Stimulated activated memory B cell treated with anti-CD40 and anti-IgM and Interleukin-4, amounts not matched to agents 10 μg/mL and 1 μg/mL and 100 μg/mL, for 72 hours (primary cell): ENCODE data around the gene MPP2.
A peak's percentile ranks its signal among the peaks of the same experiment; 100 is the strongest.
"Not testable (repeated sequence)": the region's sequence is repeated elsewhere in the genome, so short reads cannot be mapped to it uniquely, and the experiment has no call there.

ENCODE experiments used
- ATAC-seq: fragments of 150-1000 bp; cut with Tn5 transposase; 2 replicates; pipeline ENCODE4 v1.10.0; 2021
- H3K27ac Mint-ChIP-seq: one replicate; pipeline ENCODE4 v1.8.0; 2022; ENCODE audit warnings: mild to moderate bottlenecking, mixed read lengths
- H3K27me3 Mint-ChIP-seq: one replicate; pipeline ENCODE4 v1.8.0; 2022; ENCODE audit warnings: mixed read lengths
- H3K36me3 Mint-ChIP-seq: one replicate; pipeline ENCODE4 v1.8.0; 2022; ENCODE audit warnings: mixed read lengths
- H3K4me1 Mint-ChIP-seq: one replicate; pipeline ENCODE4 v1.8.0; 2022; ENCODE audit warnings: mixed read lengths
- H3K4me3 Mint-ChIP-seq: one replicate; pipeline ENCODE4 v1.8.0; 2022; ENCODE audit warnings: mild to moderate bottlenecking, moderate library complexity, mixed read lengths
- H3K9me3 Mint-ChIP-seq: one replicate; pipeline ENCODE4 v1.8.0; 2022; ENCODE audit warnings: mixed read lengths

Gene MPP2

GRCh38 chr17:43857957-43858600 is 49.3 kb downstream of the MPP2 start:
- no peak overlapping the region for H3K4me3 Mint-ChIP-seq
- H3K36me3 Mint-ChIP-seq, result no peaks in the 10 kb centered on the region
- no peak for ATAC-seq
- no peak overlapping the region for H3K27ac Mint-ChIP-seq
- peaks cover 65% of the 10 kb centered on the region for H3K27me3 Mint-ChIP-seq
- H3K9me3 Mint-ChIP-seq, result no peaks in the 10 kb centered on the region
- peaks cover 5% of the 10 kb centered on the region for H3K4me1 Mint-ChIP-seq

- no peaks in the 10 kb centered on the region for H3K36me3 Mint-ChIP-seq
- H3K4me3 Mint-ChIP-seq, result no peak overlapping the region
- no peak overlapping the region for H3K27ac Mint-ChIP-seq
- no peak for ATAC-seq
- no peaks in the 10 kb centered on the region for H3K9me3 Mint-ChIP-seq
- H3K27me3 Mint-ChIP-seq, result peaks cover 65% of the 10 kb centered on the region
- H3K4me1 Mint-ChIP-seq, result peaks cover 5% of the 10 kb centered on the region
Observed at GRCh38 chr17:43857141-43857540, 50.2 kb downstream of the MPP2 start.

GRCh38 chr17:43856141-43856540 is 51.2 kb downstream of the MPP2 start:
- Mint-ChIP-seq H3K27me3 (peaks cover 74% of the 10 kb centered on the region), H3K36me3 (no peaks in the 10 kb centered on the region)

GRCh38 chr17:43855061-43855460 is 52.3 kb downstream of the MPP2 start:
- H3K4me1 Mint-ChIP-seq, result no peaks in the 10 kb centered on the region
- H3K9me3 Mint-ChIP-seq, result no peaks in the 10 kb centered on the region
- H3K36me3 Mint-ChIP-seq, result no peaks in the 10 kb centered on the region
- H3K27me3 Mint-ChIP-seq, result peaks cover 82% of the 10 kb centered on the region
- no peak overlapping the region for H3K27ac Mint-ChIP-seq
- H3K4me3 Mint-ChIP-seq, result no peak overlapping the region
- no peak for ATAC-seq

More at GRCh38 chr17:43856141-43856540, 51.2 kb downstream of the MPP2 start:
- ATAC-seq, result no peak
- Mint-ChIP-seq H3K4me3 (no peak overlapping the region), H3K9me3 (no peaks in the 10 kb centered on the region), H3K4me1 (peaks cover 1% of the 10 kb centered on the region), H3K27ac (no peak overlapping the region)

- ATAC-seq, result no peak
- no peaks in the 10 kb centered on the region for H3K36me3 Mint-ChIP-seq
- H3K27ac Mint-ChIP-seq, result no peak overlapping the region
- no peak overlapping the region for H3K4me3 Mint-ChIP-seq
- H3K9me3 Mint-ChIP-seq, result no peaks in the 10 kb centered on the region
- peaks cover 88% of the 10 kb centered on the region for H3K27me3 Mint-ChIP-seq
- H3K4me1 Mint-ChIP-seq, result no peaks in the 10 kb centered on the region
Observed at GRCh38 chr17:43854498-43854897, 52.8 kb downstream of the MPP2 start.

- no peaks in the 10 kb centered on the region for H3K4me1 Mint-ChIP-seq
- peaks cover 96% of the 10 kb centered on the region for H3K27me3 Mint-ChIP-seq
- H3K27ac Mint-ChIP-seq, result no peak overlapping the region
- H3K4me3 Mint-ChIP-seq, result no peak overlapping the region
- H3K9me3 Mint-ChIP-seq, result no peaks in the 10 kb centered on the region
- ATAC-seq, result no peak
- no peaks in the 10 kb centered on the region for H3K36me3 Mint-ChIP-seq
Observed at GRCh38 chr17:43853546-43853945, 53.8 kb downstream of the MPP2 start.

- no peak for ATAC-seq
- Mint-ChIP-seq H3K9me3 (no peaks in the 10 kb centered on the region), H3K4me3 (no peak overlapping the region), H3K36me3 (no peaks in the 10 kb centered on the region), H3K4me1 (no peaks in the 10 kb centered on the region), H3K27ac (no peak overlapping the region), H3K27me3 (peaks cover 96% of the 10 kb centered on the region)
Observed at GRCh38 chr17:43852571-43852970, 54.8 kb downstream of the MPP2 start.

- no peak for ATAC-seq
- H3K4me1 Mint-ChIP-seq, result peaks cover 10% of the 10 kb centered on the region
- peaks cover 84% of the 10 kb centered on the region for H3K27me3 Mint-ChIP-seq
- no peaks in the 10 kb centered on the region for H3K9me3 Mint-ChIP-seq
- H3K36me3 Mint-ChIP-seq, result no peaks in the 10 kb centered on the region
- no peak overlapping the region for H3K4me3 Mint-ChIP-seq
- H3K27ac Mint-ChIP-seq, result no peak overlapping the region
Observed at GRCh38 chr17:43849116-43849515, 58.2 kb downstream of the MPP2 start.

- peaks cover 10% of the 10 kb centered on the region for H3K4me1 Mint-ChIP-seq
- H3K27ac Mint-ChIP-seq, result no peak overlapping the region
- ATAC-seq, result no peak
- peaks cover 79% of the 10 kb centered on the region for H3K27me3 Mint-ChIP-seq
- no peaks in the 10 kb centered on the region for H3K9me3 Mint-ChIP-seq
- H3K4me3 Mint-ChIP-seq, result no peak overlapping the region
- no peaks in the 10 kb centered on the region for H3K36me3 Mint-ChIP-seq
Observed at GRCh38 chr17:43848601-43849000, 58.7 kb downstream of the MPP2 start.

- Mint-ChIP-seq H3K4me1 (peaks cover 10% of the 10 kb centered on the region), H3K9me3 (peaks cover 3% of the 10 kb centered on the region), H3K4me3 (no peak within 1 kb of the TSS), H3K27me3 (peaks cover 72% of the 10 kb centered on the region), H3K36me3 (peaks cover 4% of the 10 kb centered on the region), H3K27ac (no peak within 1 kb of the TSS)
- no peak for ATAC-seq
Observed at GRCh38 chr17:43846963-43847371, 60.4 kb downstream of the MPP2 start, which contains the start of gene CD300LG. Gene CD300LG (plus strand): TSS chr17:43847176. CDS start chr17:43847217, 41 bp downstream.

- Mint-ChIP-seq H3K4me3 (no peak overlapping the region), H3K27me3 (peaks cover 65% of the 10 kb centered on the region), H3K4me1 (peaks cover 10% of the 10 kb centered on the region), H3K36me3 (peaks cover 4% of the 10 kb centered on the region), H3K27ac (no peak overlapping the region), H3K9me3 (peaks cover 3% of the 10 kb centered on the region)
- peak; percentile 86 for ATAC-seq
Observed at GRCh38 chr17:43846221-43846712, 61.1 kb downstream of the MPP2 start.

- Mint-ChIP-seq H3K9me3 (peaks cover 3% of the 10 kb centered on the region), H3K4me1 (peaks cover 10% of the 10 kb centered on the region), H3K27me3 (peaks cover 60% of the 10 kb centered on the region), H3K4me3 (no peak overlapping the region), H3K36me3 (peaks cover 4% of the 10 kb centered on the region), H3K27ac (no peak overlapping the region)
- ATAC-seq, result no peak
Observed at GRCh38 chr17:43845766-43846165, 61.6 kb downstream of the MPP2 start.

- peaks cover 3% of the 10 kb centered on the region for H3K9me3 Mint-ChIP-seq
- H3K4me1 Mint-ChIP-seq, result peaks cover 10% of the 10 kb centered on the region
- H3K27me3 Mint-ChIP-seq, result peaks cover 54% of the 10 kb centered on the region
- H3K4me3 Mint-ChIP-seq, result no peak overlapping the region
- H3K27ac Mint-ChIP-seq, result no peak overlapping the region
- H3K36me3 Mint-ChIP-seq, result peaks cover 4% of the 10 kb centered on the region
- ATAC-seq, result no peak
Observed at GRCh38 chr17:43844241-43844640, 63.1 kb downstream of the MPP2 start.

GRCh38 chr17:43842975-43843325 is 64.4 kb downstream of the MPP2 start:
- no peak overlapping the region for H3K4me3 Mint-ChIP-seq
- ATAC-seq, result no peak
- peaks cover 3% of the 10 kb centered on the region for H3K9me3 Mint-ChIP-seq
- H3K27ac Mint-ChIP-seq, result no peak overlapping the region
- H3K27me3 Mint-ChIP-seq, result peaks cover 53% of the 10 kb centered on the region
- H3K36me3 Mint-ChIP-seq, result peaks cover 4% of the 10 kb centered on the region
- peaks cover 10% of the 10 kb centered on the region for H3K4me1 Mint-ChIP-seq

GRCh38 chr17:43842091-43842974 is 65.0 kb downstream of the MPP2 start:
- not testable (repeated sequence) for H3K27ac Mint-ChIP-seq, ATAC-seq, H3K36me3 Mint-ChIP-seq, H3K9me3 Mint-ChIP-seq, H3K4me3 Mint-ChIP-seq
- Mint-ChIP-seq H3K27me3 (peaks cover 53% of the 10 kb centered on the region), H3K4me1 (peaks cover 10% of the 10 kb centered on the region)

- no peak for ATAC-seq
- Mint-ChIP-seq H3K4me1 (peaks cover 3% of the 10 kb centered on the region), H3K27me3 (peaks cover 46% of the 10 kb centered on the region), H3K4me3 (no peak overlapping the region), H3K9me3 (peaks cover 3% of the 10 kb centered on the region), H3K36me3 (peaks cover 4% of the 10 kb centered on the region), H3K27ac (no peak overlapping the region)
Observed at GRCh38 chr17:43841282-43841681, 66.1 kb downstream of the MPP2 start.
